Body of pancreas (tissue), 4 donors: ENCODE data around the gene GABRA5. TPM values are rescaled to one million over a fixed set of nuclear protein-coding genes. Genes with fewer than 3 reads are reported as not detected.

Experiments
- ATAC-seq: fragments of 150-250 bp; one replicate; pipeline ENCODE4 v1.9.1; 2016
- DNase-seq, 4 donors: peaks; one replicate each; pipeline ENCODE4 v3.0.0-alpha.2; 2019
- H3K27ac ChIP-seq, 4 donors: fragments of 200-600 bp; sonication (generic); 1 replicate in 3 of 4; 2 replicates in 1 of 4; pipeline versions ENCODE4 v1.5.1 to v1.6.1; 2016 to 2019; ENCODE audit warnings: mild to moderate bottlenecking in 1 of 4, mixed read lengths in 1 of 4, moderate library complexity in 1 of 4
- H3K27me3 ChIP-seq, 2 donors: fragments of 200-600 bp; sonication (generic); one replicate each; pipeline ENCODE4 v1.6.0; 2016; ENCODE audit warnings: mild to moderate bottlenecking in 1 of 2
- H3K36me3 ChIP-seq, 2 donors: fragments of 200-600 bp; sonication (generic); replicated peaks in 1 of 2; 2 replicates each; pipeline ENCODE4 v1.5.1; 2016; ENCODE audit warnings: low read depth in 2 of 2; ENCODE audit not compliant: insufficient read depth in 1 of 2
- H3K4me1 ChIP-seq: fragments of 200-600 bp; sonication (generic); one replicate; pipeline ENCODE4 v1.6.0; 2016
- H3K4me3 ChIP-seq, 2 donors: fragments of 200-600 bp; sonication (generic); 1 replicate in 1 of 2; 2 replicates in 1 of 2; pipeline ENCODE4 v1.5.1; 2016 to 2019
- H3K9me3 ChIP-seq, 3 donors: fragments of 200-600 bp; sonication (generic); 1 replicate in 2 of 3; 2 replicates in 1 of 3; pipeline ENCODE4 v1.5.1; 2016
- POLR2A ChIP-seq, 3 donors: fragments of 450-650 bp; IDR thresholded peaks; one replicate each; pipeline ENCODE4 v1.6.1; 2016; ENCODE audit warnings: antibody characterized with exemption in 3 of 3, mild to moderate bottlenecking in 2 of 3
- WGBS, 2 donors: methylation state at CpG; one replicate each; pipeline ENCODE4 v1.1.5; 2017; 5-methylcytosine and 5-hydroxymethylcytosine counted together
- intact Hi-C: fragments of 100-400 bp; cut with DNase I; formaldehyde crosslinking; loops from one replicate; pipeline ENCODE4 v1.15.1; 2023
- total RNA-seq, 2 donors: library from RNA; depleted of rRNA; stranded (reverse); fragments of >200 nt; gene quantifications; one replicate each; pipeline ENCODE4 v1.1.0, GENCODE V29; 2016
- TF ChIP-seq, protein P1 (sequence below), 7 experiments: fragments of 450-650 bp in 4 of 7; fragments of 200-600 bp in 3 of 7; sonication (generic) in 3 of 7; IDR thresholded peaks; one replicate each; pipeline ENCODE4 v1.5.1; 2016 to 2019; ENCODE audit warnings: antibody characterized with exemption in 7 of 7

The GABRA5 gene
- total RNA-seq, 2 donors from 2014 or later: 0.66 TPM; not detected in 1

DNA sequence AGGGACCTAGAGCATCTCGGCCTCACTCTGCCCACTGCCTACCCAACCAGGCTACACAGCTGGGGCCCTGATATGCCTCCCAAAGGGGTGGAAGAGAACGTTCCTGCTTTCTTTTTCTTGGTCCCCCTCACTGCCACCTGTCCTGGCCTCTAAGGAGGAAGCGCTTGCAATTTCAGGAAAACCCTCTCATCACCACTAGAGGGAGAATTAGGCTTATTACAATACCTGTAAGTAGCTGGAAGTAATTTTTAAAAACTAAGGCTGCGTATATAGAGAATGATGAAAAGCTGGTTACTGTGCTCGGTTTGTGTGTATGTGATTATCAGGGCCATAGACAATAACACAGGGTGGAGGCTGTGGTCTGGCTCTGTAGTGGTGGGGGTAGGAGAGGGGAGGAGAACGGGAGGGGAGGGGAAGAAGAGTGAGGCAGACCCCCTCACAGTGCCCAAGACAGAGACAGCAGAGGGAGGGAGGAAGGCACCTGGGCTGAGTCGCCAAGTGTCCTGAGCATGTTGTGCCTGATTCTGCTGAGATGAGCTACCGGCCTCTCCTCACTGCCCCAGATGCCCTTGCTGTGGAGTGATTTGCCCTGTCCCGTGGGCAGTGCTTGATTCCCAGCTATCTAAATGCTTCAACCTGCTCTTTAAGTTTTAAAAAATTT lies 107.4 kb downstream of the GABRA5 start:
- H3K9me3 ChIP-seq: no peaks in the 10 kb centered on the region
- H3K27ac ChIP-seq: no peak overlapping the region
- no peak for DNase-seq
- ATAC-seq: no peak
- no peak for TF ChIP-seq POLR2A (IDR thresholded peaks at IDR 0.05)
- TF ChIP-seq, protein P1, sequence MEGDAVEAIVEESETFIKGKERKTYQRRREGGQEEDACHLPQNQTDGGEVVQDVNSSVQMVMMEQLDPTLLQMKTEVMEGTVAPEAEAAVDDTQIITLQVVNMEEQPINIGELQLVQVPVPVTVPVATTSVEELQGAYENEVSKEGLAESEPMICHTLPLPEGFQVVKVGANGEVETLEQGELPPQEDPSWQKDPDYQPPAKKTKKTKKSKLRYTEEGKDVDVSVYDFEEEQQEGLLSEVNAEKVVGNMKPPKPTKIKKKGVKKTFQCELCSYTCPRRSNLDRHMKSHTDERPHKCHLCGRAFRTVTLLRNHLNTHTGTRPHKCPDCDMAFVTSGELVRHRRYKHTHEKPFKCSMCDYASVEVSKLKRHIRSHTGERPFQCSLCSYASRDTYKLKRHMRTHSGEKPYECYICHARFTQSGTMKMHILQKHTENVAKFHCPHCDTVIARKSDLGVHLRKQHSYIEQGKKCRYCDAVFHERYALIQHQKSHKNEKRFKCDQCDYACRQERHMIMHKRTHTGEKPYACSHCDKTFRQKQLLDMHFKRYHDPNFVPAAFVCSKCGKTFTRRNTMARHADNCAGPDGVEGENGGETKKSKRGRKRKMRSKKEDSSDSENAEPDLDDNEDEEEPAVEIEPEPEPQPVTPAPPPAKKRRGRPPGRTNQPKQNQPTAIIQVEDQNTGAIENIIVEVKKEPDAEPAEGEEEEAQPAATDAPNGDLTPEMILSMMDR (IDR thresholded peaks at IDR 0.05): peak in 1 of 7 experiments; percentile 9
- no peaks in the 10 kb centered on the region for H3K4me1 ChIP-seq
- no peaks in the 10 kb centered on the region for H3K36me3 ChIP-seq
- H3K27me3 ChIP-seq: no peaks in the 10 kb centered on the region
- WGBS, 2 donors: 7 to 18% methylated on average over 9 of the region's 9 CpGs
- intact Hi-C loops: no loop called here
- no peak overlapping the region for H3K4me3 ChIP-seq

DNA sequence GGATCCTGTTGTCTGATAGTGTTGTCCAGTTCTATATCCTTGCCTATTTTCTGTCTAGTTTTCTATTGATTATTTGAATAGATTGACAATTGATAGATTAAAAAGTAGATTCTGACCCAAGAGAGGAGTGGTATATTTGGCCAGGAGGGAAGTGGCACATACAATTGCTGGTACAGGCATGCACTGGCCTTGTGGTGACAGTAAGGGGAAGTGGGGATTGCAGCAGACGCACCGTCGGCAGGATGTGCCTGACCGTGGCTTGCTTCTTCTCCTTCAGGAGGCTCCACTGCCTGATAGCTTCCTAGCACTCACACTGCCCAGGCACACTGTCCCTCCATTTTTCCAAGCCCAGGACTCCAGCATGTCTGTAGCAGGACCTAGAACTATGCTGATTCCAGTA lies 114.6 kb downstream of the GABRA5 start:
- intact Hi-C loops: no loop called here
- ATAC-seq (no peak), DNase-seq (no peak)
- Histone ChIP-seq H3K36me3 (no peaks in the 10 kb centered on the region), H3K27me3 (no peaks in the 10 kb centered on the region), H3K4me1 (no peaks in the 10 kb centered on the region), H3K4me3 (no peak overlapping the region), H3K27ac (no peak overlapping the region), H3K9me3 (no peaks in the 10 kb centered on the region)
- WGBS, 2 donors: 67 to 73% methylated on average over 4 of the region's 4 CpGs
- TF ChIP-seq, protein P1 (IDR thresholded peaks at IDR 0.05): no peak
- TF ChIP-seq POLR2A (IDR thresholded peaks at IDR 0.05): no peak

DNA sequence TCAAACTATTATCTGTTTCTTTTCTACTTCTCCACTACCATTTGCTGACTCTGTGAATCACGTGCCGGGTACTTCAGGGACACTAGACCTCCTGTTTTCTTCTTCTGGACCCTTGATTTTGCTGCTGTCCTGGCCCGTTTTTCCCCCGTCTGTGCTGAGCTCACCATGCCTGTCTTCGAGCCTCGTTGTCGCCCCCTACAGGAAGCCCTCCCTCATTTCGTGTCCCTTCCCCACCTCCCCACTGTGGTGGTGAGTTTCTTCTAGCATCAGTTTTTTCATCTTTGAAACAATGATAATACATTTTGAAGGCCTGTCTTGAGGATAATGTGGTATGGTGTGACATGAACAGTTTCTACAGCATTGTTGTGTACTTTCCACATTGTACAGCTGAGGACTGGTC lies 117.0 kb downstream of the GABRA5 start:
- no peak overlapping the region for H3K27ac ChIP-seq
- no peaks in the 10 kb centered on the region for H3K4me1 ChIP-seq
- H3K36me3 ChIP-seq: no peaks in the 10 kb centered on the region
- H3K9me3 ChIP-seq: no peaks in the 10 kb centered on the region
- WGBS, 2 donors: 52 to 53% methylated on average over 8 of the region's 8 CpGs
- H3K4me3 ChIP-seq: no peak overlapping the region
- TF ChIP-seq POLR2A (IDR thresholded peaks at IDR 0.05): no peak
- H3K27me3 ChIP-seq: no peaks in the 10 kb centered on the region
- intact Hi-C loops: no loop called here
- DNase-seq: no peak
- ATAC-seq: no peak

DNA sequence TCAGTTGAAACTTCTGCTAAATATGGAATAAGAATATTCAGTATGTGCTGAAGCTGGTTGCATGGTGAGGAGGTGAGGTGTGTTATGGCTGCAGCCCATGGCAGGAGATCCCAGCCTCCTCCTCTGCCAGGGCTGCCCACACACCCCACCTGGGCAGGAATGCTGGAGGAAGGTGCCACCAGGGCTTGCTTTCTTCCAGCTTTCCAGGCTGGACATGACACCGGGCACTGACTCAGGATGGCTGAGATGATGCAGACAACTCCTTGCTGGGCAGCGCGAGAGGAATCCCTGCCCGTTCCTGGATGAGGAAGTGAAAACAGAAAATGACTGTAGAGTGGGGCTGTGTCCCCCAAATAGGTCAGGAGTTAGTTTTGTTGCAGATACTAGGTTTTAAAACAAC lies 118.2 kb downstream of the GABRA5 start:
- Histone ChIP-seq H3K4me1 (no peaks in the 10 kb centered on the region), H3K27ac (no peak overlapping the region), H3K4me3 (no peak overlapping the region), H3K9me3 (no peaks in the 10 kb centered on the region), H3K27me3 (no peaks in the 10 kb centered on the region), H3K36me3 (no peaks in the 10 kb centered on the region)
- no peak for ATAC-seq
- no peak for DNase-seq
- 65 to 83% methylated on average over 4 of the region's 4 CpGs for WGBS, 2 donors
- intact Hi-C loops: no loop called here
- no peak for TF ChIP-seq POLR2A (IDR thresholded peaks at IDR 0.05)
- TF ChIP-seq, protein P1 (IDR thresholded peaks at IDR 0.05): no peak

- no peak for DNase-seq
- 86 to 87% methylated on average over 2 of the region's 2 CpGs for WGBS, 2 donors
- H3K27ac ChIP-seq: no peak overlapping the region
- TF ChIP-seq, protein P1 (IDR thresholded peaks at IDR 0.05): no peak
- no peak for TF ChIP-seq POLR2A (IDR thresholded peaks at IDR 0.05)
- H3K4me3 ChIP-seq: no peak overlapping the region
- no peaks in the 10 kb centered on the region for H3K36me3 ChIP-seq
- H3K4me1 ChIP-seq: no peaks in the 10 kb centered on the region
- no peak for ATAC-seq
- intact Hi-C loops: no loop called here
- H3K27me3 ChIP-seq: no peaks in the 10 kb centered on the region
- no peaks in the 10 kb centered on the region for H3K9me3 ChIP-seq
Observed at GRCh38 chr15:26996250-26996649, 129.4 kb downstream of the GABRA5 start.

Other genes starting within 250 kb of the GABRA5 start
- gene GABRB3, start 94.0 kb upstream of the GABRA5 start, total RNA-seq: 1 to 10 TPM; 3.6 to 7.3 TPM
- gene GABRG3, start 104.1 kb downstream of the GABRA5 start, total RNA-seq: not detected